ENCODE data around the gene WFS1. TPM values are rescaled to one million over a fixed set of nuclear protein-coding genes. Genes with fewer than 3 reads are reported as not detected.

The WFS1 gene, protein sequence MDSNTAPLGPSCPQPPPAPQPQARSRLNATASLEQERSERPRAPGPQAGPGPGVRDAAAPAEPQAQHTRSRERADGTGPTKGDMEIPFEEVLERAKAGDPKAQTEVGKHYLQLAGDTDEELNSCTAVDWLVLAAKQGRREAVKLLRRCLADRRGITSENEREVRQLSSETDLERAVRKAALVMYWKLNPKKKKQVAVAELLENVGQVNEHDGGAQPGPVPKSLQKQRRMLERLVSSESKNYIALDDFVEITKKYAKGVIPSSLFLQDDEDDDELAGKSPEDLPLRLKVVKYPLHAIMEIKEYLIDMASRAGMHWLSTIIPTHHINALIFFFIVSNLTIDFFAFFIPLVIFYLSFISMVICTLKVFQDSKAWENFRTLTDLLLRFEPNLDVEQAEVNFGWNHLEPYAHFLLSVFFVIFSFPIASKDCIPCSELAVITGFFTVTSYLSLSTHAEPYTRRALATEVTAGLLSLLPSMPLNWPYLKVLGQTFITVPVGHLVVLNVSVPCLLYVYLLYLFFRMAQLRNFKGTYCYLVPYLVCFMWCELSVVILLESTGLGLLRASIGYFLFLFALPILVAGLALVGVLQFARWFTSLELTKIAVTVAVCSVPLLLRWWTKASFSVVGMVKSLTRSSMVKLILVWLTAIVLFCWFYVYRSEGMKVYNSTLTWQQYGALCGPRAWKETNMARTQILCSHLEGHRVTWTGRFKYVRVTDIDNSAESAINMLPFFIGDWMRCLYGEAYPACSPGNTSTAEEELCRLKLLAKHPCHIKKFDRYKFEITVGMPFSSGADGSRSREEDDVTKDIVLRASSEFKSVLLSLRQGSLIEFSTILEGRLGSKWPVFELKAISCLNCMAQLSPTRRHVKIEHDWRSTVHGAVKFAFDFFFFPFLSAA
- 10 to 100 TPM; 10.2 to 17.2 (median 14.2) TPM for total RNA-seq
- polyA plus RNA-seq: 10 to 100 TPM; 14.9 to 28.7 TPM

DNA sequence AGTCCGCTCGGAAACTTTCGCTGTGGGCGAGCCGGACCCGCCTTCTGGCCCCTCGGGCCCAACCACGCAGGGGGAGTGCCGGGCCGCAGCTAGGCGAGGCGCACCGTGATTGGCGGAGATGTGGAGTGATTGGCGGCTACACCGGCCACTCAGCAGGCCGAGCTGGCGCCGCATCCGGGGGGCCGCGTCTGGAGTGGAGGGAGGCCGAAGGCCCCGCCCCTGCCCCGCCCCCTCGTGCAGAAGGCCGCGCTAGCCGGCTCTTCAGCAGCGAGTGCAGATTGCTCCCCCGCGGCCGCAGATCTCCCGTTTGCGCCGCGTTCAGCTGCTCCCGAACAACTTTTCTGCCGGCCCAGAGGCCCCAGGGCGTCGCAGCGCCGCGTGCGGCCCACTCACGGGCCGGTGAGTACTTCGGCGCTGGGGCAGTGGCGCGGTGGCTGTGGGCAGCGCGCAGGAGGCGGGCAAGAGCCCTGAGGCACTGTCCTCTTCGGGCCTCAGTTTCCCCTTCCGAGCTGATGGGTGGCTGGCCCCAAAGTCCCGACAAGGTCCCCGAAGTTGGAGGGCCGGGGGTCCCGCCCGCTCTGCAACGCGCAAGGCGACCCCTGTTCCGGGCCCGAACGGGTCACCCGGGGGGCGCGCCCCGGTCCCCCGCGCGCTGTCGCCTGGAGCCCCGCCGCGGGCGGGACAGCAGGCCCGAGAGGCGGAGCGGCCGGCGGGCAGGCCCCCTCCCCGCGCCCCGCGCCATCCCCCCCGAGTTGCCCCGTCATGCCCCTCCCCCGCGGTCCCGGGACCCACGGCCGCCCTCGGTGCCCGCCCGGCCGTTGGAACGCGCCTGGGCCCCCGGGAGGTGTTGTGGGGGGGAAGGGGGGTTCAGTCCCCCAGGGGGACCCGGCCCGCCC is at the start of gene WFS1:
Gene WFS1, plus strand, starts transcription at position 235 of the 896 bp plus-strand sequence. CDS start 7,606 bp downstream, outside the sequence.
- intact Hi-C loops (cut with DNase I): no loop called here
- 0 to 1% methylated on average over 57 to 104 of the region's 104 CpGs for WGBS, 2 donors
- Histone ChIP-seq H3K4me3 (peak within 1 kb of the TSS; percentile 60 to 100 (median 98)), H3K4me1 (peaks cover 7 to 16% (median 10%) of the 10 kb centered on the region in 3 donors), H3K36me3 (no peaks in the 10 kb centered on the region), H3K27me3 (no peaks in the 10 kb centered on the region), H3K9me3 (no peaks in the 10 kb centered on the region), H3K27ac (peak within 1 kb of the TSS in 3 of 4 donors; percentile 40 to 53 (median 46))
- ATAC-seq: peak; percentile 98 to 99 (median 98)
- TF ChIP-seq, protein P1, sequence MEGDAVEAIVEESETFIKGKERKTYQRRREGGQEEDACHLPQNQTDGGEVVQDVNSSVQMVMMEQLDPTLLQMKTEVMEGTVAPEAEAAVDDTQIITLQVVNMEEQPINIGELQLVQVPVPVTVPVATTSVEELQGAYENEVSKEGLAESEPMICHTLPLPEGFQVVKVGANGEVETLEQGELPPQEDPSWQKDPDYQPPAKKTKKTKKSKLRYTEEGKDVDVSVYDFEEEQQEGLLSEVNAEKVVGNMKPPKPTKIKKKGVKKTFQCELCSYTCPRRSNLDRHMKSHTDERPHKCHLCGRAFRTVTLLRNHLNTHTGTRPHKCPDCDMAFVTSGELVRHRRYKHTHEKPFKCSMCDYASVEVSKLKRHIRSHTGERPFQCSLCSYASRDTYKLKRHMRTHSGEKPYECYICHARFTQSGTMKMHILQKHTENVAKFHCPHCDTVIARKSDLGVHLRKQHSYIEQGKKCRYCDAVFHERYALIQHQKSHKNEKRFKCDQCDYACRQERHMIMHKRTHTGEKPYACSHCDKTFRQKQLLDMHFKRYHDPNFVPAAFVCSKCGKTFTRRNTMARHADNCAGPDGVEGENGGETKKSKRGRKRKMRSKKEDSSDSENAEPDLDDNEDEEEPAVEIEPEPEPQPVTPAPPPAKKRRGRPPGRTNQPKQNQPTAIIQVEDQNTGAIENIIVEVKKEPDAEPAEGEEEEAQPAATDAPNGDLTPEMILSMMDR (IDR thresholded peaks at IDR 0.05): no peak
- peak; percentile 98 to 100 (median 99) for DNase-seq
- no peak for FAIRE-seq

DNA sequence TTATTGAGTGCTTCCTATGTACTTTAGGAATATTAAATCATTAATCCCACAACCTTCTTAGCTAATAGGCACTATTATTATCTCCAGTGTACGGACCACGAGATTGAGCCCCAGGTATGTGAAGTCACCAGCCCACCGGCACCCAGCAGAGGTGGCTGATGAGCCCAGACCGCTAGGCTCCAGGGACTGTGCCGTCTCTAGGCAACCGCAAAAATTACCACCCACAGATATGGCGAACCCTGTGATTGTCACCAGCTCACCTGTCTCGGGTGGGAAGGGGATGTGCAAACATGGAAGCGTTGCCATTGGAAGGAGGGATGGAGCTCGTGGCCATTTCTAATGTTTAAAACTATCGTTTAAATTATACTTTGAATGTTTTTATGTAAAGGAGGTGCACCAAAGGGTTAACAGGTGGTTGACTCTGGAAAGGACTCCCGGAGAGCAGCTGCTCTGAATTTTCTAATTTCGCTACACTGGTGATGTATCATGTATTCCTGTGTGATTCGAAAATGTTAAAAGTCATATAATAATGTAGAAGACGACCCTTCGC is 48.3 kb upstream of the WFS1 start:
- peaks cover 0 to 4% (median 0%) of the 10 kb centered on the region in 3 donors for H3K4me1 ChIP-seq
- no peaks in the 10 kb centered on the region for H3K36me3 ChIP-seq
- FAIRE-seq (no peak), DNase-seq (no peak), ATAC-seq (peak; percentile 18 to 75 (median 35))
- 4 to 10% methylated on average over 16 of the region's 16 CpGs for WGBS, 2 donors
- H3K9me3 ChIP-seq: no peaks in the 10 kb centered on the region
- peak overlapping the region in 2 of 4 donors; percentile 28 to 47 for H3K4me3 ChIP-seq
- intact Hi-C loops (cut with DNase I): no loop called here
- peaks cover 0 to 11% (median 1%) of the 10 kb centered on the region in 4 donors for H3K27me3 ChIP-seq
- TF ChIP-seq, protein P1 (IDR thresholded peaks at IDR 0.05): no peak
- H3K27ac ChIP-seq: no peak overlapping the region

DNA sequence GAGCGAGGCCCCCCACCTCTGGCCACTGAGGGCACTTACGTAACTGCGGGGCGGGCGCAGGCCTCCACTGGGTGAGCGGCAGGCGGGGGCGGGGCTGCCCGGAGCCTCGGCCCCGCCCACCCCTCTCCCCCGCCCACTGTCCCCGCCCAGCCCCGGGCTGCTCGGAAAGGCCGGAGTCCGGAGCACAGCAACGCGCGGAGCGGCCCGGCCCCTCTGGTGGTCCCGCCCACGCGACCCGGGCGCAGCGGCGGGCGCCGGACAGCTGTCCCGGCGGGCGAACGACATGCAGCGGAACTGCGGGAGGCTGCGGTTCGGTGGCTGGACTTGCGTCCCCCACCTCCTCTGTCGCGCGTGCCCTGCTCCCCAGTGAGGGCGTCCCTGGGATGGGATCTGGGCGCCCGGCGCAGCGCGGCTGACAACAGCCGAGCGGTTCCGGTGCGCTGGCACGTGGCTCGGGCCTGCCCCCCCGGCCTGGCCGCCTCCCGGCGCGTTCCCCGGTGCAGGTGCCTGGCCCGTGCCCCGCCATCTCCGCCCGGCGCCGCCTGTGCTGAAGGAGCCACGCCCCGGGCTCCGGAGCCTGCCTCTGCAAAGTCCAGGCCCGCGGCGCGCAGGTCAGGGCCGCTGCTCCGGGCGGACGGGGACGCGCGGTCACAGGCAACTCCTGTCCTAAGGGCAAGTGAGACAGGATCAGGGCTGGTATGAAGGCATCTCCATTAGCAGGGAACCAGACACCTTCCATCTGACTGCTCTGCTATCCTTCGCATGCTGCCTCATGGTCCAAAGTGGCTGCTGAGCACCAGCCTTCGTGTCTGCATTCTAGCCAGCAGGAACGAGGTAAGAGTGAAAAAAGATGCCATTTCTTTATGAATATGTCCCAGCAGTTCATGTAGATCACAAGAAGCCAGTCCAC is 47.5 kb upstream of the WFS1 start:
- H3K27me3 ChIP-seq: peaks cover 0 to 11% (median 0%) of the 10 kb centered on the region in 4 donors
- no peaks in the 10 kb centered on the region for H3K36me3 ChIP-seq
- WGBS, 2 donors: 6 to 10% methylated on average over 58 to 84 of the region's 84 CpGs
- DNase-seq: peak; percentile 58 to 86 (median 74)
- intact Hi-C loops (cut with DNase I): no loop called here
- TF ChIP-seq, protein P1 (IDR thresholded peaks at IDR 0.05): no peak
- no peak overlapping the region for H3K27ac ChIP-seq
- H3K9me3 ChIP-seq: no peaks in the 10 kb centered on the region
- peak; percentile 94 to 97 (median 96) for ATAC-seq
- H3K4me1 ChIP-seq: peaks cover 0 to 4% (median 0%) of the 10 kb centered on the region in 3 donors
- H3K4me3 ChIP-seq: peak overlapping the region; percentile 8 to 47 (median 19)
- no peak for FAIRE-seq

All from pancreas (tissue), 10 donors.